Measurements from ENCODE around the gene CPNE8. TPM values are rescaled to one million over a fixed set of nuclear protein-coding genes. Genes with fewer than 3 reads are reported as not detected.
"Not testable (repeated sequence)": the region's sequence is repeated elsewhere in the genome, so short reads cannot be mapped to it uniquely, and the experiment has no call there.

CPNE8 gene
- total RNA-seq, 2 donors from 2014 or later, result 30.6 to 32.4 TPM

DNA sequence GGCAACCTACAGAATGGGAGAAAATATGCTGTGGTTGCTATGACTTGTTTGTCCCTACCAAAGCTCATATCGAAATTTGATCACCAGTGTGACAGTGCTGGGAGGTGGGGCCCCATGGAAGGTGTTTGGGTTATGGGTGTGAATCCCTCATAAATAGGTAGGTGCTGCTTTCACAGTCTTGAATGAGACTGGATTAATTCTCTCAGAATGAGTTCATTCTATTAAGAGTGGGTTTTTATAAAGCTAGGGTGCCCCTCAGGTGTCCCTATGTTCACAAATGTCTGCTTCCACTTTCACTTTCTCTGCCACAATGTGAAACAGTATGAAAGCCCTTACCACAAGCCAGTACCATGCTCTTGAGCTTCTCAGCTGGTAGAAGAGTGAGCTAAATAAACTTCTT is 133.5 kb downstream of the CPNE8 start:
- intact Hi-C loops (cut with DNase I, micrococcal nuclease), result no loop called here
- ATAC-seq (peak; percentile 32), DNase-seq (no peak)

DNA sequence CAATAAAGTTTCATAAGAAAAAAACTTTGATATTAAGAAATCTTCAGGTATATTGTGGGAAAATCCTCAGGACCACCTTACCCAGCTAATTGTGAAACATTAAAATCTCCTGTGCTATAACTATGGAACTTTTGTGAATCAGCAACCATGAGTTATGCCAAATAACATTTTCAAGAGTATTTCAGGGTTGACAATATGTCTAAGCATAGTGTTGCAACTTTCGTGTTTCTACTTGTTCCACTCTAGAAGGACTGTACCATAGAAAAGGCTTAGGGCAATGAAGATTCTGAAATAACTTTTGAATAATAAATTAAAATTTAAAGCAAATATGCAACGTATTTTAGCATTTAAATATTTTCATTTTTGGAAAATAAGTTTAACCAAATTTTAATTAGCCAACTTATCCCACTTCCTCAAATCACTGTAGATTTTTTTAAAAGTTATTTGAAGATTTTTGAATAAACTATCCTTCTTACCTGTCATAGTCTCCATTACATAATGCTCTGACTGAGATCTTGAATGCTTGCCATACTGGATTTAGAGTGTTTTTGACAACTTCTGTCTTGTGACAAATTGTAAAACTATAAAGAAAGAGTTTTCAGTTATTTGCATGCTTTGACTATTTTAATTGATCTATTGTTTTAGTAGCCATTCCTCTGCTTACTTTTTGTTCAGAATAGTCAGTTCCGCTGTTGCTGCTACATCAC is 143.6 kb downstream of the CPNE8 start:
- ATAC-seq (no peak), DNase-seq (no peak)
- intact Hi-C loops (cut with DNase I, micrococcal nuclease), result no loop called here

DNA sequence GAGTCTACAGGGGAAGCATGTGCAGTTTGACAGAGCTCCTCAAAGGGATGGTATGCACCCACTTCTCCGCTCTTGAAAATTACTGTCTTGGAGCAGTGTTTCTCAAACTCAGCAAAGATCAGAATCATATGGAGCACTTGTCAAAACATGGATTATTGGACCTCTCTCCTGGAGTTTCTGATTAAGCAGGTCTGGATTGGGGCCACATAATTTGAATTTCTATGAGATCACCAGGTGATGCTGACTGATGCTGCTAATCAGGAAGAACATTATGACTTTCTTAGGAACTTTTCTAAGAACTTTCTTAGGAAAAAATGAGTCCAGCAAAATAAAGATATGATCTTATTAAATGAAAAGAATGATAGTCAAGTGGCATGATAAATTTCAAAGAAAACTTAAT is 144.3 kb downstream of the CPNE8 start:
- intact Hi-C loops (cut with DNase I, micrococcal nuclease), result no loop called here
- ATAC-seq, result no peak
- no peak for DNase-seq

DNA sequence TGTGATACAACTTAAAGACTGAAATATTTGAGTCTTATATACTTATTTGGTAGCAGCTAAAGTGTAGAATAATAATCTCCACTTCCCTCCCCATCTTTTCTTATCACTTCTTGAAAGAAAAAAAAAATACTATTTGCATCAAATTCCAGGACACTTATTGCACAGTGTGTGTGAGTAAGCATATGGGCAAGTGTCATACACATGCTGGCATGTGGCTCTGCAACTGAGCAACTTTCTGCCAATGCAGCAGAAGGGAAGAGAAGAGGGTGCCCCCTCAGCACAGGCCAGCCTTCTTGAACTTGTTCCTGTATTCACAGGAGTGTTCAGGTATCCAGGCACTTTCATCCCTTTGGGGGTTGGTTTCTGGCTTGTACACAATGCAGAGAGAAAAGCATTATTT is 145.8 kb downstream of the CPNE8 start:
- intact Hi-C loops (cut with DNase I, micrococcal nuclease), result no loop called here
- DNase-seq (no peak), ATAC-seq (no peak)

DNA sequence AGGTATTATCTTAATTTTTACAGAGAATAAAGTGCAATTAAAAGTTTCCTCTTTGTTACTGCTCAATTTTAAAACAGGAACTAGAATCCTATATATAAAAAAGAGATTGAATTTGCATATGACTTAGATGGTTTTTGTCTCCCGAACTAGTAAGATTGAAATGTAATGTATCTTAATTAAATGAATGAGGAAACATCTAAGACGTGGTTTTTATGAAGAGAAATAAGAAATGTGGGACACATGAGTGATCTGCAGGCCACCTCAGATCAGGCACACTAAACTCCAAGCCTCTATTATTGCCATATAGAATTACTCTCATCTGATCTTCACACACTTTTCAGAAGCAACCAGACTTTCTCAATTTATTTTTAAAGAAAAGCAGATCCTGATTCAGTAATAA is 158.6 kb downstream of the CPNE8 start:
- no peak for ATAC-seq
- intact Hi-C loops (cut with DNase I, micrococcal nuclease), result no loop called here
- no peak for DNase-seq

- intact Hi-C loops (cut with DNase I, micrococcal nuclease), result no loop called here
- DNase-seq, result no peak
- ATAC-seq, result no peak
These were observed 159.8 kb downstream of the CPNE8 start for GRCh38 chr12:38745601-38746000.

DNA sequence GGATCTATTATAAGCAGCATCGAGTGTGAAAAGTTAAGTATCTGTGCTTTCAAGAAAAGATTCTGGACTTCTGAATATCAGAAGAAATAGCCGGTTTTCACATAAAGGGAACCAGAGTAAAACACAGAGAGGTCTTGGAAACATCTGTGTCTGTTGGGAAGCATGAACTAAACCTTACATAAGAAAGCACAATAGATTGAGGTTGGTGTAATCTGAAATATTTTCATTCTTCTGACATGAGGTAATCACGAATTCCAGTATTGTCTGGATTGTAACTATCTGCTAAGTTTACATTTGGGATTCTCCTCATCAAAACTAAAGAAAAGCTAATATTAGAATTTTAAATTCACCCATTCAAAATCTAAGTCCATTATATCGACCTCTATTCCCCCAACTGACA is 161.3 kb downstream of the CPNE8 start:
- DNase-seq (no peak), ATAC-seq (no peak)
- intact Hi-C loops (cut with DNase I, micrococcal nuclease), result no loop called here

DNA sequence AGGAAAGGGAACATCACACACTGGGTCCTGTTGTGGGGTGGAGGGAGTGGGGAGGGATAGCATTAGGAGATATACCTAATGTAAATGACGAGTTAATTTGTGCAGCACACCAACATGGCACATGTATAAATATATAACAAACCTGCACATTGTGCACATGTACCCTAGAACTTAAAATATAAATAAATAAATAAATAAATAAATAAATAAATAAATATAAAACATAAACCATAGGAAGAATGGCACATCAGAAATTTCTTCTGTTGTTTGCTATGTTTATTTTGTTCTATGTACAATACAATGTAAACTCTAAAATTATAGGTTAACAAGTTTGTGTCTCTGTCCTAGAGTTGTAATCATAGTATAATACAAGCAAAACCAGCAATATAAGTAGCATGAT is 162.9 kb downstream of the CPNE8 start:
- DNase-seq; ATAC-seq; intact Hi-C loops (cut with DNase I, micrococcal nuclease): not testable (repeated sequence)

GRCh38 chr12:38736821-38737220 is 168.6 kb downstream of the CPNE8 start:
- DNase-seq, result no peak
- intact Hi-C loops (cut with DNase I, micrococcal nuclease), result no loop called here

DNA sequence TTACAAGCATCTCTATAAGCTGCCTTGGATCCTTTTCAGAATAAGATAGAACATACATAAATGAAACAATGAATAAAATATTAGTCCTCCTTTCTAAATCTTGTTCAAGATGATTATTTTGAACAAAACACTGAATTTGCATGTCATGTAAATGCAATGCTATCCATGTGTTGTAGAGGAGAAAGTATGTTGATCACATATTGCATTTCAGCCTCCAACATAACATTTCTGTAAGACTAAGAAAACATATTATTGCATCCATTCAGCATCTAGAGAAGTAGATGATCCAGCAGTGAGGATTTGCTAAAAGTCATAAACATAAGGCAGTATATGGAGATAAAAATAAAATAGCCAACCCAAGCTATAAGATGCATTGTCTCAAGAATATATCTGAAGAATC is 172.6 kb downstream of the CPNE8 start:
- DNase-seq (no peak), ATAC-seq (no peak)
- intact Hi-C loops (cut with DNase I, micrococcal nuclease), result no loop called here

More at GRCh38 chr12:38736821-38737220, 168.6 kb downstream of the CPNE8 start:
- no peak for ATAC-seq

GRCh38 chr12:38728894-38729293 is 176.5 kb downstream of the CPNE8 start:
- intact Hi-C loops (cut with DNase I, micrococcal nuclease), result no loop called here
- no peak for ATAC-seq
- DNase-seq, result no peak

DNA sequence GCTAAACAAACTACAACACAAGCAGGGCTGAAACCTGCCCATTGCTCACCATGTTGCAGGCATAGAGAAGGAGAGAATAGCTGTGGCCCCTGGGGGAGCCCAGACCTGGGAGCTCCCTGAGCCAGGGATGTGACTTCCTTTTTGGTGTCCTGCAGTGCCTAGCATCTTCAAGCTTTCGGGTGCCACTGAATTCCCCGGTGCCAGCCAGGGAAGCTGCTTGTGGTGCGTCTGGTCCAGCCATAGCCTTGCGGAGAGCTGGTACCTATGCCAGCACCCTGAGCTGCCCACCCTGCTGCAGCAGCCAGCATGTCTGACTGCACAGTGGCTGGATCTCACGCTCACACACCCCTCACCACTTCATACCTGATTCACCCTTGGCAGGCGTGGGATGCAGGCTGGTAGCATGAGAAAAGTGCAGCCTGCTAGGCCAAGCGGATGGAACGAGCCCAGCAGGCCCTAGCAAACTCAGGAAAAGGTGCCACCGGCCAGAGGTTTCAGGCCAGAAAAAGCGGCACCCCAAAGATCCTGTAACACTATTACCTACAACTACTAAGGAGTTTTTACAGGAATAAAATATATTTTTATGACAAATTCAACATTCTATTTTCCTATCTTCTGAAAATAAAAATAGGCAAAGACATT is 183.7 kb downstream of the CPNE8 start:
- ATAC-seq, result no peak
- intact Hi-C loops (cut with DNase I, micrococcal nuclease), result no loop called here
- no peak for DNase-seq

DNA sequence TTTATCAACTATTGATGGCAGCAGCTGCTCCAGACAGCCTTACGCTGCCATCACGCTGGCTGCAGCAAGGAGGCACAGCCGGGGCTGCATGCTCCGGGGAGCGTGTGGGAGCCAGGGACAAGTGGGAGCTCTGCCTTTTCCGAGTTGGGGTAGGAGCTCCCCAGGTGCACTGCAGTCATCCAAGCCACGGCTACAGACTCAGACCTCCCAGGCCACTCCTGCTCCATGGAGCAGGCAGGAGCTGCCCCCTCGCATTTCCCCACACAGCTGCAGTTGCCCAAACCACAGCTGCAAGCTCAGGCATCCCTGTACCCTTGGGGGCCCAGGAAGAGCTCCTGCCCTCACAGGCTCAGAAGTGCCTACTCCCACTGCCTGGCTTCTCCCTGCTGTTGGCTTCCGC is 184.7 kb downstream of the CPNE8 start:
- intact Hi-C loops (cut with DNase I, micrococcal nuclease), result no loop called here
- ATAC-seq (no peak), DNase-seq (no peak)

- no peak for ATAC-seq
- DNase-seq, result no peak
- intact Hi-C loops (cut with DNase I, micrococcal nuclease), result no loop called here
These were observed 192.1 kb downstream of the CPNE8 start for GRCh38 chr12:38713294-38713693.

DNA sequence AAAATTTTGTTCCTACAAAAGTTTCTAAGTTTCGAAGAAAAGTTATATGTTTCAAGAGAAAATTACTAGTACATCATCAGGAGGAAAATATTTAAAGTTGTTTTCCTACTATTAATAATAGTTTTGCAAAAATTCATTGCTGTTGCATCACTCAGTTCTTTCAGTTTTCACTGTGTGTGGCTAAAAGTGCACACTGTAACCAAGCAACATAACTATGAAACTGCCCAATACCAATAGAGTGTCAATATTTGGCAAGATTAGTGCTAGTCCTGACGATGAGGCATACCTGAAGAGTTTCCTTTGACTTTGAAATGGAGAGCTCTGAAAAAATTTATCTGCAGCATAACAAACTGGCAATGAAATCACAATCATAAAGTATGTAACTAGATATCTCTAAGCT is 194.3 kb downstream of the CPNE8 start:
- intact Hi-C loops (cut with DNase I, micrococcal nuclease), result no loop called here
- ATAC-seq, result no peak
- DNase-seq, result no peak

GRCh38 chr12:38708466-38708865 is 196.9 kb downstream of the CPNE8 start:
- DNase-seq (no peak), ATAC-seq (no peak)
- intact Hi-C loops (cut with DNase I, micrococcal nuclease), result no loop called here

DNA sequence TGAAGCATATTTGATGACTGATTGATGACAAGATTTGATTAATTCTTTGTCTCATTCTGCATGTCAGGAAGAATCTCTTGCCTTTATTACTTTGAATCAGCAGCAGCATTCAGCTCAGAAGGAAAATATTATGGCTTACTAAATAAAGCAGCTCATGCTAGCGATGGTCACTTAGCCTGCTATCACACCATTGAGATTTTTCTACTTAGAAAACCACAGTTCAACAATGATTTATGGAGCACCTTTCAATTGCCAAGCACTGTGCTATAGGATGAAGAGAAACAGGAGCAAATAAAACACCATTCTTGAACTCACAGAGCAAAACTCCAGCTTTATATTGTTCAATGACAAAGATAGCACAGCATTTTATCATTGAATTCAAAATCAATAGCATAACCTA is 197.7 kb downstream of the CPNE8 start:
- no peak for ATAC-seq
- intact Hi-C loops (cut with DNase I, micrococcal nuclease), result no loop called here
- DNase-seq, result no peak

GRCh38 chr12:38697289-38697688 is 208.1 kb downstream of the CPNE8 start:
- no peak for ATAC-seq
- intact Hi-C loops (cut with DNase I, micrococcal nuclease), result no loop called here
- no peak for DNase-seq

DNA sequence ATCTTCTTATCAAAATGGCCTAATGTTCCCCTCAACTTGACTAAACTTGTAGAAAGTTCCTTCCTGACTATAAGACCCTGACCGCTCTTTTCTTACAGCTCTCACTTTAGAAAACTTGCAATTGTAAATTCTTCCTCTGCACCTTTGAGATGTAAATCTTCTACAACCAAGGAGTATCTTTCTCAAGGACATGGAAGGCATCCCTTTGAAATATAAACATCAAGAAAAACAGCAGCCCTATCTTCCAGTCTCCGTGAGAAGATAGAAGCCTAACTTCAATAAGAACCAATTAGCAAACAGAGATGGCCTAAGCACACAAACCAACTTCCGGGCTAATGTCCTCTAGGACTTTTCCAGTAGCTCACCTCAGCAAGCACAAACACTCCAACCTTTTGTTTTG is 210.3 kb downstream of the CPNE8 start:
- ATAC-seq (no peak), DNase-seq (no peak)
- intact Hi-C loops (cut with DNase I, micrococcal nuclease), result no loop called here

DNA sequence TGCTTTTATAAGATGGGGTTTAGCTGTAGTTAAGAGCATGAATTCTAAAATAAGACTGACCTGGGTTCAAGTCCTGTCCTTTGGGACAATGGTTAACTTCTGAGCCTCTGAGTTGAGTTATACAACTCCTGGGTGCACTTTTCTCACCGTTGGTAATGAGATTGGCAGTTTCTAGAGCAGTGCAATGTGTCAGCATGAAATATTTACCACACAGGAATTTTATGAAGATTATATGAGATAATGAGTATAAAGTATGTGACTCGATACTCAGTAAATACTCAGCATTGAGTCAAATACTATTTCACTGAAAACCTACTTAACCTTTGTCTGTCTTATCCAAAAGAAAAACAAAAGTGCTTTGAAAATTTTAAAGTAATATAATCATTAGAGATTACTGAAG is 214.2 kb downstream of the CPNE8 start:
- intact Hi-C loops (cut with DNase I, micrococcal nuclease), result no loop called here

GRCh38 chr12:38690646-38691045 is 214.7 kb downstream of the CPNE8 start:
- intact Hi-C loops (cut with DNase I, micrococcal nuclease), result no loop called here
- DNase-seq (no peak), ATAC-seq (no peak)

More for the DNA sequence above, 214.2 kb downstream of the CPNE8 start:
- ATAC-seq, result no peak
- no peak for DNase-seq
